ENCODE measurements around the gene WDR91.

The WDR91 gene

GRCh38 chr7:135185471-135186260 lies 25.7 kb downstream of the WDR91 start:
- no peak for TF ChIP-seq ZNF274 (IDR thresholded peaks at IDR 0.05; ENCODE audit: low read depth, low read length)
- H3K4me3 ChIP-seq (ENCODE audit: low read length): no peak overlapping the region

- no peak for TF ChIP-seq ZNF274 (IDR thresholded peaks at IDR 0.05; ENCODE audit: low read depth, low read length)
- no peak overlapping the region for H3K4me3 ChIP-seq (ENCODE audit: low read length)
Observed at GRCh38 chr7:135184254-135184841, 27.0 kb downstream of the WDR91 start.

GRCh38 chr7:135183478-135183877 lies 27.8 kb downstream of the WDR91 start:
- TF ChIP-seq ZNF274 (IDR thresholded peaks at IDR 0.05; ENCODE audit: low read depth, low read length): no peak

GRCh38 chr7:135181929-135182678 lies 29.2 kb downstream of the WDR91 start:
- H3K4me3 ChIP-seq (ENCODE audit: low read length): no peak overlapping the region
- TF ChIP-seq ZNF274 (IDR thresholded peaks at IDR 0.05; ENCODE audit: low read depth, low read length): no peak

More at GRCh38 chr7:135183478-135183877, 27.8 kb downstream of the WDR91 start:
- H3K4me3 ChIP-seq (ENCODE audit: low read length): no peak overlapping the region

GRCh38 chr7:135181261-135181928 lies 29.9 kb downstream of the WDR91 start:
- no peak for TF ChIP-seq ZNF274 (IDR thresholded peaks at IDR 0.05; ENCODE audit: low read depth, low read length)

GRCh38 chr7:135180122-135180521 lies 31.2 kb downstream of the WDR91 start:
- no peak overlapping the region for H3K4me3 ChIP-seq (ENCODE audit: low read length)
- no peak for TF ChIP-seq ZNF274 (IDR thresholded peaks at IDR 0.05; ENCODE audit: low read depth, low read length)

More at GRCh38 chr7:135181261-135181928, 29.9 kb downstream of the WDR91 start:
- H3K4me3 ChIP-seq (ENCODE audit: low read length): no peak overlapping the region

GRCh38 chr7:135179321-135179925 lies 31.9 kb downstream of the WDR91 start:
- TF ChIP-seq ZNF274 (IDR thresholded peaks at IDR 0.05; ENCODE audit: low read depth, low read length): no peak
- no peak overlapping the region for H3K4me3 ChIP-seq (ENCODE audit: low read length)

- H3K4me3 ChIP-seq (ENCODE audit: low read length): no peak overlapping the region
- no peak for TF ChIP-seq ZNF274 (IDR thresholded peaks at IDR 0.05; ENCODE audit: low read depth, low read length)
Observed at GRCh38 chr7:135178364-135178763, 33.0 kb downstream of the WDR91 start.

GRCh38 chr7:135177028-135177696 lies 34.2 kb downstream of the WDR91 start:
- no peak for TF ChIP-seq ZNF274 (IDR thresholded peaks at IDR 0.05; ENCODE audit: low read depth, low read length)
- H3K4me3 ChIP-seq (ENCODE audit: low read length): no peak overlapping the region

GRCh38 chr7:135175931-135176330 lies 35.4 kb downstream of the WDR91 start:
- TF ChIP-seq ZNF274 (IDR thresholded peaks at IDR 0.05; ENCODE audit: low read depth, low read length): no peak
- H3K4me3 ChIP-seq (ENCODE audit: low read length): no peak overlapping the region

GRCh38 chr7:135174941-135175340 lies 36.4 kb downstream of the WDR91 start:
- TF ChIP-seq ZNF274 (IDR thresholded peaks at IDR 0.05; ENCODE audit: low read depth, low read length): no peak

GRCh38 chr7:135173916-135174315 lies 37.4 kb downstream of the WDR91 start:
- H3K4me3 ChIP-seq (ENCODE audit: low read length): peak overlapping the region; percentile 32; the same call in 1 of the 2 replicates

More at GRCh38 chr7:135174941-135175340, 36.4 kb downstream of the WDR91 start:
- H3K4me3 ChIP-seq (ENCODE audit: low read length): no peak overlapping the region; the same call in 1 of the 2 replicates

- peak overlapping the region; percentile 59; the same call in 1 of the 2 replicates for H3K4me3 ChIP-seq (ENCODE audit: low read length)
Observed at GRCh38 chr7:135171581-135172291, 39.6 kb downstream of the WDR91 start.

- H3K4me3 ChIP-seq (ENCODE audit: low read length): peak overlapping the region; percentile 90; the same call in 1 of the 2 replicates
Observed at GRCh38 chr7:135170998-135171481, 40.3 kb downstream of the WDR91 start.

All from GM08714 (cell line).